Measurements from ENCODE around the gene CYP2E1. TPM values are rescaled to one million over a fixed set of nuclear protein-coding genes. Genes with fewer than 3 reads are reported as not detected.
A peak's percentile ranks its signal among the peaks of the same experiment; 100 is the strongest.
"Not testable (repeated sequence)": the region's sequence is repeated elsewhere in the genome, so short reads cannot be mapped to it uniquely, and the experiment has no call there.

CYP2E1 gene
- total and polyA plus RNA-seq, 7 donors: 0.25 to 3.0 (median 1.3) TPM

GRCh38 chr10:133487085-133487484, 40.1 kb upstream of the CYP2E1 start:
- H3K4me1 ChIP-seq: no peaks in the 10 kb centered on the region
- H3K27me3 ChIP-seq (ENCODE audit: insufficient read depth in 3 of 3, low read length in 2 of 3): no peaks in the 10 kb centered on the region
- DNase-seq (no peak), ATAC-seq (no peak)
- intact Hi-C loops (cut with DNase I): no loop called here
- no peak overlapping the region for H3K4me3 ChIP-seq
- no peak overlapping the region for H3K27ac ChIP-seq
- H3K36me3 ChIP-seq (ENCODE audit: insufficient read depth in 1 of 2, low read depth in 1 of 2): no peaks in the 10 kb centered on the region
- H3K9me3 ChIP-seq: peaks cover 50% of the 10 kb centered on the region
- TF ChIP-seq, protein P1, sequence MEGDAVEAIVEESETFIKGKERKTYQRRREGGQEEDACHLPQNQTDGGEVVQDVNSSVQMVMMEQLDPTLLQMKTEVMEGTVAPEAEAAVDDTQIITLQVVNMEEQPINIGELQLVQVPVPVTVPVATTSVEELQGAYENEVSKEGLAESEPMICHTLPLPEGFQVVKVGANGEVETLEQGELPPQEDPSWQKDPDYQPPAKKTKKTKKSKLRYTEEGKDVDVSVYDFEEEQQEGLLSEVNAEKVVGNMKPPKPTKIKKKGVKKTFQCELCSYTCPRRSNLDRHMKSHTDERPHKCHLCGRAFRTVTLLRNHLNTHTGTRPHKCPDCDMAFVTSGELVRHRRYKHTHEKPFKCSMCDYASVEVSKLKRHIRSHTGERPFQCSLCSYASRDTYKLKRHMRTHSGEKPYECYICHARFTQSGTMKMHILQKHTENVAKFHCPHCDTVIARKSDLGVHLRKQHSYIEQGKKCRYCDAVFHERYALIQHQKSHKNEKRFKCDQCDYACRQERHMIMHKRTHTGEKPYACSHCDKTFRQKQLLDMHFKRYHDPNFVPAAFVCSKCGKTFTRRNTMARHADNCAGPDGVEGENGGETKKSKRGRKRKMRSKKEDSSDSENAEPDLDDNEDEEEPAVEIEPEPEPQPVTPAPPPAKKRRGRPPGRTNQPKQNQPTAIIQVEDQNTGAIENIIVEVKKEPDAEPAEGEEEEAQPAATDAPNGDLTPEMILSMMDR (IDR thresholded peaks at IDR 0.05): no peak

DNA sequence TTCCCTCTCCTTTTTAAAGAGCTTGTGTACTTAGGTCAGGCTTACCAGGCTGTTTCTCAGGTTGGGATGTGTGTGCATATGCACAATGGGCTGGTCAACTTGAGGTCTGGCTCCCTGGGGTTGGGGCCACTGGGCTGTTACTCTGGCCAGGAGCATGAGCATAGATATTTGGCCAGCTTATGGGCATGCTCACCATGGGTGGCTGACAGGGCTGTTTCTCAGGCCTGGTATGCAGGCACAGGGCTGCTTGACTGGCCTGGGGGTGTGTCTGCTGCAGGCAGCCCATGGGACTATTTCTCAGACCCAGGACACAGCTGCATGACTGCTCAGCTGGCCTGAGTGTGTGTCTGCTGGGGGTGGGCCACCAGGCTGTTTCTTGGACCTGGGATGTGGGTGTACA, 38.8 kb upstream of the CYP2E1 start:
- DNase-seq (no peak), ATAC-seq (no peak)
- intact Hi-C loops (cut with DNase I): no loop called here
- Histone ChIP-seq H3K36me3 (ENCODE audit: insufficient read depth in 1 of 2, low read depth in 1 of 2) (no peaks in the 10 kb centered on the region), H3K27me3 (ENCODE audit: insufficient read depth in 3 of 3, low read length in 2 of 3) (no peaks in the 10 kb centered on the region), H3K4me3 (no peak overlapping the region), H3K9me3 (peaks cover 37% of the 10 kb centered on the region), H3K27ac (no peak overlapping the region), H3K4me1 (no peaks in the 10 kb centered on the region)
- TF ChIP-seq, protein P1 (IDR thresholded peaks at IDR 0.05): no peak

- Histone ChIP-seq H3K27ac (no peak overlapping the region), H3K27me3 (ENCODE audit: insufficient read depth in 3 of 3, low read length in 2 of 3) (no peaks in the 10 kb centered on the region), H3K4me1 (no peaks in the 10 kb centered on the region), H3K9me3 (peaks cover 22% of the 10 kb centered on the region), H3K4me3 (no peak overlapping the region), H3K36me3 (ENCODE audit: insufficient read depth in 1 of 2, low read depth in 1 of 2) (no peaks in the 10 kb centered on the region)
- DNase-seq (no peak), ATAC-seq (no peak)
- WGBS, 3 donors: 52 to 54% (median 53%) methylated on average over 2 of the region's 2 CpGs
- TF ChIP-seq, protein P1 (IDR thresholded peaks at IDR 0.05): no peak
- intact Hi-C loops (cut with DNase I): no loop called here
These were observed 37.2 kb upstream of the CYP2E1 start for GRCh38 chr10:133489816-133490588.

GRCh38 chr10:133493562-133493961, 33.6 kb upstream of the CYP2E1 start:
- DNase-seq; H3K4me3 ChIP-seq; H3K9me3 ChIP-seq; H3K4me1 ChIP-seq; H3K27ac ChIP-seq; H3K27me3 ChIP-seq (ENCODE audit: insufficient read depth in 3 of 3, low read length in 2 of 3); ATAC-seq; H3K36me3 ChIP-seq (ENCODE audit: insufficient read depth in 1 of 2, low read depth in 1 of 2); intact Hi-C loops (cut with DNase I): not testable (repeated sequence)
- 76 to 82% (median 77%) methylated on average over 4 of the region's 4 CpGs for WGBS, 3 donors

DNA sequence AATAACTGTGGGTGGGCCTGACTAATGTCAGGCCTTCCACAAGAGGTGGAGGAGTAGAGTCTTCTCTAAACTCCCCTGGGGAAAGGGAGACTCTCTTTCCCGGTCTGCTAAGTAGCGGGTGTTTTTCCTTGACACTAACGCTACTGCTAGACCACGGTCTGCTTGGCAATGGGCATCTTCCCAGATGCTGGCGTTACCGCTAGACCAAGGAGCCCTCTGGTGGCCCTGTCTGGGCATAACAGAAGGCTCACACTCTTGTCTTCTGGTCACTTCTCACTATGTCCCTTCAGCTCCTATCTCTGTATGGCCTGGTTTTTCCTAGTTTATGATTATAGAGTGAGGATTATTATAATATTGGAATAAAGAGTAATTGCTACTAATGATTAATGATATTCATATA, 29.8 kb upstream of the CYP2E1 start:
- peaks cover 11% of the 10 kb centered on the region for H3K9me3 ChIP-seq
- H3K4me3 ChIP-seq; intact Hi-C loops (cut with DNase I); H3K4me1 ChIP-seq; H3K27me3 ChIP-seq (ENCODE audit: insufficient read depth in 3 of 3, low read length in 2 of 3); DNase-seq; H3K36me3 ChIP-seq (ENCODE audit: insufficient read depth in 1 of 2, low read depth in 1 of 2); ATAC-seq; H3K27ac ChIP-seq: not testable (repeated sequence)
- WGBS, 3 donors: 52 to 60% (median 53%) methylated on average over 4 to 6 of the region's 6 CpGs
- TF ChIP-seq, protein P1 (IDR thresholded peaks at IDR 0.05): peak; percentile 36

DNA sequence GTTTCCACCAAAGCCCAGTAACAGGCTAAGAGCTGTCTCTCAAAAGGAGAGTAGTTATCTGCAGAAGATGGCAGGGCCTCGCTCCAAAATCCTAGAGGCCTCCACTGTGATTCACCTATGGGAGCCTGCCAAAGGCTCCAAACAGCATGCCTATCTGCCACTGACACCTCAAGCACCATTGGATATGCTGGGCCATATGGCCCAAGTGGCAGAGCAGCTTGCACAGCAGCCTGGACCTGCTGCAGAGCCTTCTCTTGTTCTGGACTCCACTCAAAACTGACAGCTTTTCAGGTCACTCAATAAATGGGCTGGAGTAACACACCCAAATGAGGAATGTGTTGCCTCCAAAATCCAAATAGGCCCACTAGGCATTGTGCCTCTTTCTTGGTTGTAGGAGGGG, 28.0 kb upstream of the CYP2E1 start:
- 61 to 75% (median 65%) methylated on average over 1 of the region's 1 CpG for WGBS, 3 donors
- H3K27ac ChIP-seq; H3K4me1 ChIP-seq; H3K36me3 ChIP-seq (ENCODE audit: insufficient read depth in 1 of 2, low read depth in 1 of 2); ATAC-seq; intact Hi-C loops (cut with DNase I); DNase-seq; H3K4me3 ChIP-seq; H3K27me3 ChIP-seq (ENCODE audit: insufficient read depth in 3 of 3, low read length in 2 of 3): not testable (repeated sequence)
- peaks cover 11% of the 10 kb centered on the region for H3K9me3 ChIP-seq

DNA sequence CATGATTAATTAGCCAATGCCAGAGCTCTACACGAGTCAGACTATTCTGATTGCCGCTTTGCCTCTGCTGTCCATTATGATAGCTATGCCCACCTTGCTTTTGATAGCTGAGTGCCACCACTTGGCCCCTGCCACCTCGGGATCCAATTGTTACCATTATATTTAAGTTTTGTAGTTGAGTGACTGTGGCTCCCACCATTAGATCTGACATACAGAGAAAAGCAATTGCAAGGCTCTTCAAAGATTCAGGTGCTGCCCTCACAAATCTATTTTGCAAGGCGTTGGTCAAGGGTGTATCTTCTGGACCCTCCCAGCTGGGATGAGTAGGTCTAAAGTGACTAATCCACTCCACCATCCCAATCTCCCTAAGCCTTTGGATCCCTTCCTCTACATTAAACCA, 26.3 kb upstream of the CYP2E1 start:
- H3K36me3 ChIP-seq (ENCODE audit: insufficient read depth in 1 of 2, low read depth in 1 of 2); H3K27me3 ChIP-seq (ENCODE audit: insufficient read depth in 3 of 3, low read length in 2 of 3); DNase-seq; H3K4me3 ChIP-seq; H3K27ac ChIP-seq; H3K4me1 ChIP-seq; ATAC-seq; intact Hi-C loops (cut with DNase I): not testable (repeated sequence)
- WGBS, 3 donors: 61 to 63% (median 61%) methylated on average over 4 of the region's 4 CpGs
- H3K9me3 ChIP-seq: peaks cover 11% of the 10 kb centered on the region

All from psoas muscle (tissue), 8 donors.